Measurements from ENCODE around the gene TAP2. TPM values are rescaled to one million over a fixed set of nuclear protein-coding genes. Genes with fewer than 3 reads are reported as not detected.

TAP2 gene
- total and polyA plus RNA-seq, 10 of the 15 experiments (the other 5 are each of a cell fraction or from before 2014, with no cell fraction given) = 5.3 to 77.2 (median 35.3) TPM

DNA sequence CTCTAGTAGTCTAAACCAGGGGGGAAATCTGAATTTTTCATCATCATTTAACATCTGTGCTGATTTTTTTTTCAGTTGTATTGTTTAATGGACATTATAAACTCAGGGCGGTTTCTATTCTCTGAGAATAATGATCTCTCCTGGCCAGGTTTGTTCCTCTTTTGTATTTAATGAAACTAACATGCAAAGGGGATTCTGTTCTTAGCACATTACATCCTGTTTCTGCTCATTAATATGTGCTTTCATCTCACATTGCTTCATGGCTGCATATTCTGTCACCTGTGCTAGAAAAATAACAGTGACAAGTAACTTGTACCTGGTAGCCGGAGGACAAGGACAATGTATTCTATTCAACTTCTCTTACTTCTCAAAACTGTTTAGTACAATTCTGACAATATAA lies 22.5 kb downstream of the TAP2 start (continued):
- no peak for TF ChIP-seq EZH2 (IDR thresholded peaks at IDR 0.05; ENCODE audit: borderline replicate concordance, control insufficient read depth, low read depth, low read length)
- TF ChIP-seq, protein P1, sequence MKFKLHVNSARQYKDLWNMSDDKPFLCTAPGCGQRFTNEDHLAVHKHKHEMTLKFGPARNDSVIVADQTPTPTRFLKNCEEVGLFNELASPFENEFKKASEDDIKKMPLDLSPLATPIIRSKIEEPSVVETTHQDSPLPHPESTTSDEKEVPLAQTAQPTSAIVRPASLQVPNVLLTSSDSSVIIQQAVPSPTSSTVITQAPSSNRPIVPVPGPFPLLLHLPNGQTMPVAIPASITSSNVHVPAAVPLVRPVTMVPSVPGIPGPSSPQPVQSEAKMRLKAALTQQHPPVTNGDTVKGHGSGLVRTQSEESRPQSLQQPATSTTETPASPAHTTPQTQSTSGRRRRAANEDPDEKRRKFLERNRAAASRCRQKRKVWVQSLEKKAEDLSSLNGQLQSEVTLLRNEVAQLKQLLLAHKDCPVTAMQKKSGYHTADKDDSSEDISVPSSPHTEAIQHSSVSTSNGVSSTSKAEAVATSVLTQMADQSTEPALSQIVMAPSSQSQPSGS (IDR thresholded peaks at IDR 0.05; ENCODE audit: low read length) = peak; percentile 40; the same call in 1 of the 2 replicates
- TF ChIP-seq EED (IDR thresholded peaks at IDR 0.05; ENCODE audit: low read depth) = no peak
- TF ChIP-seq, protein P2, sequence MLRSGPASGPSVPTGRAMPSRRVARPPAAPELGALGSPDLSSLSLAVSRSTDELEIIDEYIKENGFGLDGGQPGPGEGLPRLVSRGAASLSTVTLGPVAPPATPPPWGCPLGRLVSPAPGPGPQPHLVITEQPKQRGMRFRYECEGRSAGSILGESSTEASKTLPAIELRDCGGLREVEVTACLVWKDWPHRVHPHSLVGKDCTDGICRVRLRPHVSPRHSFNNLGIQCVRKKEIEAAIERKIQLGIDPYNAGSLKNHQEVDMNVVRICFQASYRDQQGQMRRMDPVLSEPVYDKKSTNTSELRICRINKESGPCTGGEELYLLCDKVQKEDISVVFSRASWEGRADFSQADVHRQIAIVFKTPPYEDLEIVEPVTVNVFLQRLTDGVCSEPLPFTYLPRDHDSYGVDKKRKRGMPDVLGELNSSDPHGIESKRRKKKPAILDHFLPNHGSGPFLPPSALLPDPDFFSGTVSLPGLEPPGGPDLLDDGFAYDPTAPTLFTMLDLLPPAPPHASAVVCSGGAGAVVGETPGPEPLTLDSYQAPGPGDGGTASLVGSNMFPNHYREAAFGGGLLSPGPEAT (IDR thresholded peaks at IDR 0.05; ENCODE audit: low read depth) = peak; percentile 43; the same call in 1 of the 2 replicates
- TF ChIP-seq MTA3 (IDR thresholded peaks at IDR 0.05; ENCODE audit: borderline replicate concordance, low read length) = peak; percentile 76; the same call in 1 of the 2 replicates
- peak; percentile 72; the same call in 1 of the 2 replicates for TF ChIP-seq BCL11A (IDR thresholded peaks at IDR 0.05; ENCODE audit: low read depth, low read length)
- TF ChIP-seq CEBPB (IDR thresholded peaks at IDR 0.05; ENCODE audit: borderline replicate concordance in 1 of 2, low read depth in 2 of 2, low read length in 2 of 2) = 0 out of 4 replicates have a peak, but pooled peaks of 1 of the 2 experiments have one; percentile 14
- TF ChIP-seq FOXM1 (IDR thresholded peaks at IDR 0.05; ENCODE audit: low read depth, low read length) = 0 out of 2 replicates have a peak, but pooled peaks have one; percentile 35
- TF ChIP-seq SREBF1 (IDR thresholded peaks at IDR 0.05; ENCODE audit: low read length) = no peak
- TF ChIP-seq MEF2B (IDR thresholded peaks at IDR 0.05; ENCODE audit: partially characterized antibody, poor library complexity, severe bottlenecking) = peak; percentile 19
- no peak for TF ChIP-seq CBFB (IDR thresholded peaks at IDR 0.05; ENCODE audit: low read depth)
- TF ChIP-seq ZBTB4 (CRISPR knock-in tag; IDR thresholded peaks at IDR 0.05) = no peak
- no peak for TF ChIP-seq POLR2AphosphoS2 (IDR thresholded peaks at IDR 0.05; ENCODE audit: low read depth, low read length)
- TF ChIP-seq ZNF24 (IDR thresholded peaks at IDR 0.05) = no peak
- no peak for TF ChIP-seq ZNF622 (IDR thresholded peaks at IDR 0.05)
- TF ChIP-seq PBX3 (IDR thresholded peaks at IDR 0.05; ENCODE audit: insufficient replicate concordance, low read depth, low read length) = no peak
- peak; percentile 95 for TF ChIP-seq MTA2 (IDR thresholded peaks at IDR 0.05; ENCODE audit: low read depth)
- TF ChIP-seq, protein P3, sequence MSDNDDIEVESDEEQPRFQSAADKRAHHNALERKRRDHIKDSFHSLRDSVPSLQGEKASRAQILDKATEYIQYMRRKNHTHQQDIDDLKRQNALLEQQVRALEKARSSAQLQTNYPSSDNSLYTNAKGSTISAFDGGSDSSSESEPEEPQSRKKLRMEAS (IDR thresholded peaks at IDR 0.05; ENCODE audit: low read depth, low read length) = no peak
- 0 out of 4 replicates have a peak, but pooled peaks of 1 of the 2 experiments have one; percentile 6 for TF ChIP-seq ETV6 (conservative IDR thresholded peaks at IDR 0.05 in 1 of 2, IDR thresholded peaks at IDR 0.05 in 1 of 2; ENCODE audit: borderline replicate concordance in 1 of 2, low read depth in 1 of 2)

All from GM12878 (cell line).